Measurements from ENCODE around the gene PPT1. TPM values are rescaled to one million over a fixed set of nuclear protein-coding genes. Genes with fewer than 3 reads are reported as not detected.

The PPT1 gene
- total and polyA plus RNA-seq, 2 of the 4 experiments (the other 2 are of a cell fraction), result 22.7 to 55.4 TPM

GRCh38 chr1:40049725-40050124, 47.3 kb downstream of the PPT1 start:
- Histone ChIP-seq H3K14ac (replicated peaks; ENCODE audit: low read depth, low read length) (peak overlapping the region; percentile 42; the same call in 1 of the 2 replicates), H2BK20ac (ENCODE audit: low read depth, low read length) (no peak overlapping the region), H2AFZ (replicated peaks; ENCODE audit: low read length, poor library complexity) (no peak overlapping the region), H3K79me1 (ENCODE audit: low read depth in 1 of 2, low read length in 2 of 2) (peaks cover 3 to 61% of the 10 kb centered on the region in 2 experiments; a peak in 2 of 4 replicates), H3K36me3 (ENCODE audit: control insufficient read depth, insufficient read depth, low read length) (peaks cover 11% of the 10 kb centered on the region), H3K9ac (ENCODE audit: low read depth, low read length) (no peak overlapping the region), H3K27me3 (ENCODE audit: control insufficient read depth, insufficient read depth, low read length) (no peaks in the 10 kb centered on the region), H2BK120ac (ENCODE audit: low read depth, low read length) (no peak overlapping the region), H3K56ac (ENCODE audit: extremely low read depth, insufficient read depth, low read length) (no peak overlapping the region), H2AK5ac (ENCODE audit: low read depth, low read length) (no peak overlapping the region), H3K4ac (ENCODE audit: low read depth, low read length) (no peak overlapping the region), H2BK15ac (ENCODE audit: low read depth, low read length) (no peak overlapping the region), H3K27ac (ENCODE audit: insufficient read depth, low read length) (peak overlapping the region; percentile 11; the same call in 1 of the 2 replicates), H3K9me1 (ENCODE audit: insufficient read depth, low read length) (peaks cover 16% of the 10 kb centered on the region), H3K4me1 (ENCODE audit: control insufficient read depth, insufficient read depth, low read length) (peaks cover 10% of the 10 kb centered on the region; the same call in 1 of the 2 replicates), H3K9me3 (ENCODE audit: control insufficient read depth, insufficient read depth, low read length) (no peaks in the 10 kb centered on the region), H4K20me1 (ENCODE audit: insufficient read depth, low read length) (peaks cover 94% of the 10 kb centered on the region), H3K18ac (ENCODE audit: low read depth, low read length) (peak overlapping the region; percentile 27; the same call in 1 of the 2 replicates), H3K4me2 (ENCODE audit: low read depth, low read length) (peak overlapping the region; percentile 39; the same call in 1 of the 2 replicates), H2BK5ac (ENCODE audit: low read depth, low read length, poor library complexity, severe bottlenecking) (peak overlapping the region; percentile 66), H4K8ac (ENCODE audit: low read depth in 2 of 2, low read length in 2 of 2) (peak overlapping the region in 1 of 2 experiments; percentile 39; a peak in 2 of 4 replicates), H3K23ac (ENCODE audit: low read depth, low read length) (peak overlapping the region; percentile 26; the same call in 1 of the 2 replicates), H4K91ac (ENCODE audit: insufficient read depth, low read depth, low read length) (no peak overlapping the region), H4K5ac (ENCODE audit: low read depth, low read length) (peak overlapping the region; percentile 67; the same call in 1 of the 2 replicates), H3K4me3 (ENCODE audit: insufficient read depth, low read depth, low read length) (no peak overlapping the region), H2AK9ac (replicated peaks; ENCODE audit: low read depth, low read length, poor library complexity) (no peak overlapping the region)
- intact Hi-C loops (cut with micrococcal nuclease), result no loop called here
- no peak for TF ChIP-seq SMC3 (IDR thresholded peaks at IDR 0.05; ENCODE audit: low read depth, low read length)
- no peak for TF ChIP-seq RAD21 (IDR thresholded peaks at IDR 0.05; ENCODE audit: low read length)
- POLR2A ChIA-PET (ENCODE audit: unreplicated experiment), result interaction anchor here (1.4 kb wide), 1 partner anchor 10 kb away, joined by 4 read pairs; the partner anchor contains the start of gene CAP1
- DNase-seq, result peak; percentile 43
- CTCF ChIA-PET, result no interaction called here
- in situ Hi-C loops (cut with MboI; ENCODE audit: low sequenced_read_pairs), result no loop called here
- dilution Hi-C loops (cut with HindIII; ENCODE audit: low sequenced_read_pairs, unreplicated experiment), result no loop called here
- no TSS peak for BruUV-seq (replicated peaks)
- no CpG with 5 or more reads among the region's 2 CpGs for WGBS, 2 experiments (ENCODE audit: extremely low coverage in 2 of 2, insufficient read length in 1 of 2)
- ATAC-seq (ENCODE audit: low read depth), result peak; percentile 55
